Trophoblast cell (in vitro differentiated cells and primary cell): ENCODE data around the gene PRR5.
"Not testable (repeated sequence)": the region's sequence is repeated elsewhere in the genome, so short reads cannot be mapped to it uniquely, and the experiment has no call there.

Experiments
- DNase-seq, 2 donors: peaks; one replicate each; pipeline ENCODE4 v3.0.0-alpha.2; 2016
- H2AFZ ChIP-seq: 2 replicates; pipeline ENCODE4 v1.6.1; 2013; ENCODE audit warnings: low read length, moderate library complexity, mild to moderate bottlenecking; ENCODE audit not compliant: insufficient read depth, poor library complexity
- H2AK5ac ChIP-seq: 2 replicates; pipeline ENCODE4 v1.6.1; 2013; ENCODE audit warnings: mild to moderate bottlenecking, low read length
- H2BK120ac ChIP-seq: 2 replicates; pipeline ENCODE4 v1.6.1; 2013; ENCODE audit warnings: low read length, mild to moderate bottlenecking, moderate library complexity; ENCODE audit not compliant: insufficient read depth, poor library complexity
- H2BK12ac ChIP-seq: 2 replicates; pipeline ENCODE4 v1.6.1; 2013; ENCODE audit warnings: mild to moderate bottlenecking, low read length, moderate library complexity
- H2BK5ac ChIP-seq: 2 replicates; pipeline ENCODE4 v1.6.1; 2013; ENCODE audit warnings: low read length, low read depth, moderate library complexity, mild to moderate bottlenecking; ENCODE audit not compliant: poor library complexity
- H3K14ac ChIP-seq: 2 replicates; pipeline ENCODE4 v1.6.1; 2013; ENCODE audit warnings: mild to moderate bottlenecking, low read length
- H3K18ac ChIP-seq: 2 replicates; pipeline ENCODE4 v1.6.1; 2013; ENCODE audit warnings: mild to moderate bottlenecking, low read length
- H3K23ac ChIP-seq: 2 replicates; pipeline ENCODE4 v1.6.1; 2013; ENCODE audit warnings: low read length
- H3K27ac ChIP-seq: 2 replicates; pipeline ENCODE4 v1.5.1; 2013; ENCODE audit warnings: low read depth, mild to moderate bottlenecking, inconsistent platforms, low read length, moderate library complexity
- H3K27me3 ChIP-seq: 2 replicates; pipeline ENCODE4 v1.6.1; 2013; ENCODE audit warnings: inconsistent platforms, mild to moderate bottlenecking, low read length, moderate library complexity; ENCODE audit not compliant: insufficient read depth
- H3K36me3 ChIP-seq, 2 experiments: 1 replicate in 1 of 2; 2 replicates in 1 of 2; pipeline ENCODE4 v1.6.1; 2013; ENCODE audit warnings: low read length in 2 of 2, mild to moderate bottlenecking in 2 of 2, moderate library complexity in 1 of 2; ENCODE audit not compliant: insufficient read depth in 2 of 2, control insufficient read depth in 1 of 2
- H3K4ac ChIP-seq: 2 replicates; pipeline ENCODE4 v1.6.1; 2013; ENCODE audit warnings: low read depth, mild to moderate bottlenecking, low read length, moderate library complexity
- H3K4me1 ChIP-seq, 2 experiments: 1 replicate in 1 of 2; 2 replicates in 1 of 2; pipeline ENCODE4 v1.6.1; 2013; ENCODE audit warnings: low read length in 2 of 2, mild to moderate bottlenecking in 2 of 2, moderate library complexity in 1 of 2; ENCODE audit not compliant: insufficient read depth in 2 of 2, control insufficient read depth in 1 of 2
- H3K4me2 ChIP-seq: 2 replicates; pipeline ENCODE4 v1.6.1; 2013; ENCODE audit warnings: inconsistent platforms, mild to moderate bottlenecking, low read length, moderate library complexity
- H3K4me3 ChIP-seq: 2 replicates; pipeline ENCODE4 v1.5.1; 2013; ENCODE audit warnings: mild to moderate bottlenecking, low read depth, low read length, inconsistent platforms
- H3K79me1 ChIP-seq: one replicate; pipeline ENCODE4 v1.6.1; 2013; ENCODE audit warnings: low read length
- H3K79me2 ChIP-seq: 2 replicates; pipeline ENCODE4 v1.6.1; 2013; ENCODE audit warnings: low read length, mild to moderate bottlenecking; ENCODE audit not compliant: control insufficient read depth, insufficient read depth, poor library complexity
- H3K9ac ChIP-seq: 2 replicates; pipeline ENCODE4 v1.6.1; 2013; ENCODE audit warnings: mild to moderate bottlenecking, low read length
- H3K9me3 ChIP-seq: 2 replicates; pipeline ENCODE4 v1.6.1; 2013; ENCODE audit warnings: low read depth, mild to moderate bottlenecking, control low read depth, inconsistent platforms, low read length; ENCODE audit not compliant: insufficient read depth
- H4K12ac ChIP-seq: 2 replicates; pipeline ENCODE4 v1.6.1; 2013; ENCODE audit warnings: low read depth, mild to moderate bottlenecking, low read length, moderate library complexity
- H4K8ac ChIP-seq: 2 replicates; pipeline ENCODE4 v1.6.1; 2013; ENCODE audit warnings: low read depth, mild to moderate bottlenecking, low read length, moderate library complexity
- H4K91ac ChIP-seq: one replicate; pipeline ENCODE4 v1.6.1; 2013; ENCODE audit warnings: low read depth, mild to moderate bottlenecking, low read length, moderate library complexity
- WGBS: extraction: QIAGEN DNeasy Blood & Tissue Kit; methylation state at CpG from one replicate; pipeline ENCODE4 v1.1.7; 2013; ENCODE audit warnings: missing lambda C conversion rate; ENCODE audit not compliant: insufficient read length, insufficient coverage; ENCODE audit errors: extremely low coverage; 5-methylcytosine and 5-hydroxymethylcytosine counted together

PRR5 gene

GRCh38 chr22:44676066-44676440 is 26.0 kb upstream of the PRR5 start:
- not testable (repeated sequence) for H3K79me2 ChIP-seq, H2BK5ac ChIP-seq, H4K8ac ChIP-seq, H3K9me3 ChIP-seq, H3K4me1 ChIP-seq, H3K4me3 ChIP-seq, H3K18ac ChIP-seq, H2AK5ac ChIP-seq, H2BK12ac ChIP-seq, H3K9ac ChIP-seq, H3K27me3 ChIP-seq, H3K4ac ChIP-seq, H3K36me3 ChIP-seq, H4K91ac ChIP-seq, H3K79me1 ChIP-seq, H3K27ac ChIP-seq, DNase-seq, H3K23ac ChIP-seq, H4K12ac ChIP-seq, H3K14ac ChIP-seq, H3K4me2 ChIP-seq, H2BK120ac ChIP-seq, H2AFZ ChIP-seq
- WGBS: no CpG with 5 or more reads among the region's 6 CpGs

GRCh38 chr22:44676441-44677352 is 25.3 kb upstream of the PRR5 start:
- no peaks in the 10 kb centered on the region for H3K79me1 ChIP-seq
- H4K12ac ChIP-seq: no peak overlapping the region
- no peak overlapping the region for H3K4ac ChIP-seq
- no peak overlapping the region for H4K91ac ChIP-seq
- no peak overlapping the region for H4K8ac ChIP-seq
- H3K14ac ChIP-seq: no peak overlapping the region
- no peak overlapping the region for H3K4me3 ChIP-seq
- H2BK12ac ChIP-seq: no peak overlapping the region
- peaks cover 0 to 6% of the 10 kb centered on the region in 2 experiments for H3K4me1 ChIP-seq
- H2AK5ac ChIP-seq: no peak overlapping the region
- H3K36me3 ChIP-seq: no peaks in the 10 kb centered on the region
- H3K27ac ChIP-seq: no peak overlapping the region
- DNase-seq: no peak
- H3K23ac ChIP-seq: no peak overlapping the region
- no peak overlapping the region for H2BK5ac ChIP-seq
- H3K9me3 ChIP-seq: no peaks in the 10 kb centered on the region
- H3K18ac ChIP-seq: no peak overlapping the region
- H3K27me3 ChIP-seq: no peaks in the 10 kb centered on the region
- no peak overlapping the region for H3K9ac ChIP-seq
- H3K4me2 ChIP-seq: no peak overlapping the region
- no peak overlapping the region for H2BK120ac ChIP-seq
- no peak overlapping the region for H2AFZ ChIP-seq
- H3K79me2 ChIP-seq: no peaks in the 10 kb centered on the region
- no CpG with 5 or more reads among the region's 25 CpGs for WGBS

- no peak overlapping the region for H3K18ac ChIP-seq
- no peak overlapping the region for H3K14ac ChIP-seq
- no peak overlapping the region for H4K91ac ChIP-seq
- no peaks in the 10 kb centered on the region for H3K9me3 ChIP-seq
- H3K23ac ChIP-seq: no peak overlapping the region
- no peaks in the 10 kb centered on the region for H3K36me3 ChIP-seq
- no CpG with 5 or more reads among the region's 10 CpGs for WGBS
- H3K4me2 ChIP-seq: no peak overlapping the region
- no peaks in the 10 kb centered on the region for H3K79me2 ChIP-seq
- H3K27me3 ChIP-seq: no peaks in the 10 kb centered on the region
- no peak overlapping the region for H3K4me3 ChIP-seq
- H3K4ac ChIP-seq: no peak overlapping the region
- no peak overlapping the region for H4K8ac ChIP-seq
- H2BK12ac ChIP-seq: no peak overlapping the region
- no peak overlapping the region for H2AK5ac ChIP-seq
- H4K12ac ChIP-seq: no peak overlapping the region
- no peak overlapping the region for H2BK120ac ChIP-seq
- H2BK5ac ChIP-seq: no peak overlapping the region
- no peak overlapping the region for H3K9ac ChIP-seq
- no peak overlapping the region for H2AFZ ChIP-seq
- H3K79me1 ChIP-seq: no peaks in the 10 kb centered on the region
- DNase-seq: no peak
- no peak overlapping the region for H3K27ac ChIP-seq
- peaks cover 0 to 6% of the 10 kb centered on the region in 2 experiments for H3K4me1 ChIP-seq
These were observed 24.6 kb upstream of the PRR5 start for GRCh38 chr22:44677353-44677840.

GRCh38 chr22:44677871-44678555 is 24.0 kb upstream of the PRR5 start:
- Histone ChIP-seq H3K9ac (no peak overlapping the region), H3K4me2 (no peak overlapping the region), H3K79me2 (no peaks in the 10 kb centered on the region), H3K14ac (no peak overlapping the region), H2BK5ac (no peak overlapping the region), H4K91ac (no peak overlapping the region), H3K9me3 (no peaks in the 10 kb centered on the region), H2BK120ac (no peak overlapping the region), H3K23ac (no peak overlapping the region), H3K4me3 (no peak overlapping the region), H3K4ac (no peak overlapping the region), H3K27me3 (no peaks in the 10 kb centered on the region), H3K79me1 (no peaks in the 10 kb centered on the region), H2BK12ac (no peak overlapping the region), H3K27ac (no peak overlapping the region), H2AK5ac (no peak overlapping the region), H3K36me3 (no peaks in the 10 kb centered on the region), H4K12ac (no peak overlapping the region), H3K18ac (no peak overlapping the region), H4K8ac (no peak overlapping the region), H3K4me1 (peaks cover 0 to 6% of the 10 kb centered on the region in 2 experiments), H2AFZ (no peak overlapping the region)
- no CpG with 5 or more reads among the region's 18 CpGs for WGBS
- peak; percentile 86 to 91 for DNase-seq
